Hepatocyte (in vitro differentiated cells): ENCODE measurements around the gene ZKSCAN1.
A peak's percentile ranks its signal among the peaks of the same experiment; 100 is the strongest.

Experiments
- CTCF ChIP-seq: fragments of 200-600 bp; sonication (generic); IDR thresholded peaks from 2 replicates; pipeline ENCODE4 v1.5.1; 2016; ENCODE audit warnings: antibody characterized with exemption, mild to moderate bottlenecking; ENCODE audit not compliant: poor library complexity
- EZH2 ChIP-seq: fragments of 200-600 bp; sonication (generic); IDR thresholded peaks from 2 replicates; pipeline ENCODE4 v1.6.1; 2016; ENCODE audit warnings: antibody characterized with exemption, mild to moderate bottlenecking, borderline replicate concordance
- EZH2phosphoT487 ChIP-seq: fragments of 200-600 bp; sonication (generic); IDR thresholded peaks from one replicate; pipeline ENCODE4 v1.6.1; 2018; ENCODE audit warnings: antibody characterized with exemption, mild to moderate bottlenecking, low read depth, moderate library complexity; ENCODE audit not compliant: unreplicated experiment, severe bottlenecking

- TF ChIP-seq EZH2 (no peak), CTCF (peak; percentile 39), EZH2phosphoT487 (no peak)
Measured at GRCh38 chr7:100053215-100053614, 37.8 kb downstream of the ZKSCAN1 start.
